Ovary (tissue), 3 donors: Measurements from ENCODE around the gene MAGEA9B.

Experiments used
- EP300 ChIP-seq: sonication (generic); formaldehyde crosslinking; IDR thresholded peaks from one replicate; pipeline ENCODE4 v1.6.1; 2017; ENCODE audit warnings: antibody characterized with exemption
- TF ChIP-seq, protein P1 (sequence below), 3 donors: fragments of 450-650 bp in 2 of 3; fragments of 200-600 bp in 1 of 3; IDR thresholded peaks; one replicate each; pipeline versions ENCODE4 v1.5.1 to v1.8.0; 2016 to 2022; ENCODE audit warnings: antibody characterized with exemption in 3 of 3, mild to moderate bottlenecking in 1 of 3
- donor health status: DM: no; HTN: no; CAD: no.

- TF ChIP-seq, protein P1, sequence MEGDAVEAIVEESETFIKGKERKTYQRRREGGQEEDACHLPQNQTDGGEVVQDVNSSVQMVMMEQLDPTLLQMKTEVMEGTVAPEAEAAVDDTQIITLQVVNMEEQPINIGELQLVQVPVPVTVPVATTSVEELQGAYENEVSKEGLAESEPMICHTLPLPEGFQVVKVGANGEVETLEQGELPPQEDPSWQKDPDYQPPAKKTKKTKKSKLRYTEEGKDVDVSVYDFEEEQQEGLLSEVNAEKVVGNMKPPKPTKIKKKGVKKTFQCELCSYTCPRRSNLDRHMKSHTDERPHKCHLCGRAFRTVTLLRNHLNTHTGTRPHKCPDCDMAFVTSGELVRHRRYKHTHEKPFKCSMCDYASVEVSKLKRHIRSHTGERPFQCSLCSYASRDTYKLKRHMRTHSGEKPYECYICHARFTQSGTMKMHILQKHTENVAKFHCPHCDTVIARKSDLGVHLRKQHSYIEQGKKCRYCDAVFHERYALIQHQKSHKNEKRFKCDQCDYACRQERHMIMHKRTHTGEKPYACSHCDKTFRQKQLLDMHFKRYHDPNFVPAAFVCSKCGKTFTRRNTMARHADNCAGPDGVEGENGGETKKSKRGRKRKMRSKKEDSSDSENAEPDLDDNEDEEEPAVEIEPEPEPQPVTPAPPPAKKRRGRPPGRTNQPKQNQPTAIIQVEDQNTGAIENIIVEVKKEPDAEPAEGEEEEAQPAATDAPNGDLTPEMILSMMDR (IDR thresholded peaks at IDR 0.05), result no peak
- no peak for TF ChIP-seq EP300
Observed at GRCh38 chrX:149567621-149568417, 19.4 kb downstream of the MAGEA9B start.
